Endothelial cell of umbilical vein (primary cell): Measurements from ENCODE around the gene AADACL4. TPM values are rescaled to one million over a fixed set of nuclear protein-coding genes. Genes with fewer than 3 reads are reported as not detected.
A peak's percentile ranks its signal among the peaks of the same experiment; 100 is the strongest.

ENCODE experiments used
- BruUV-seq: library from RNA; stranded (reverse); fragments of 400-500 nt; replicated peaks from 2 replicates; lab custom pipeline; 2021; lab: Mats Ljungman, UMichigan
- CTCF ChIA-PET: fragments of 300-600, 350-600 bp; sonication (Branson Sonifier 250); formaldehyde crosslinking; loops from one replicate; lab custom pipeline; 2021; ENCODE audit warnings: antibody characterized with exemption, inconsistent platforms; lab: Charles Lee
- POLR2A ChIA-PET: fragments of 300-600, 350-600 bp; sonication (Branson Sonifier 250); formaldehyde crosslinking; loops from one replicate; lab custom pipeline; 2021; ENCODE audit warnings: antibody characterized with exemption, inconsistent platforms; lab: Charles Lee
- DNase-seq: peaks from one replicate; pipeline ENCODE4 v3.0.0-alpha.2; 2011; ENCODE audit warnings: low read depth, low spot score
- FAIRE-seq: peaks from 2 replicates; lab custom pipeline; 2011; peaks lifted over from hg19 to GRCh38; lab: Jason Lieb, UNC
- H2AFZ ChIP-seq: 2 replicates; pipeline ENCODE4 v1.6.0; 2012; ENCODE audit warnings: low read depth, low read length, control low read depth, inconsistent platforms
- H3K27ac ChIP-seq: 2 replicates; pipeline ENCODE4 v1.5.1; 2011; ENCODE audit warnings: low read depth, mild to moderate bottlenecking, control low read depth, low read length, moderate library complexity; ENCODE audit not compliant: insufficient read depth
- H3K27me3 ChIP-seq, 2 experiments: 2 replicates each; pipeline versions ENCODE4 v1.6.0 to v1.6.1; 2011; ENCODE audit warnings: low read length in 2 of 2, mixed read lengths in 1 of 2; ENCODE audit not compliant: control insufficient read depth in 2 of 2, insufficient read depth in 2 of 2
- H3K36me3 ChIP-seq, 2 experiments: 2 replicates in 1 of 2; 3 replicates in 1 of 2; pipeline ENCODE4 v1.5.1; 2011; ENCODE audit warnings: low read length in 2 of 2, mild to moderate bottlenecking in 1 of 2, moderate library complexity in 1 of 2; ENCODE audit not compliant: control insufficient read depth in 2 of 2, insufficient read depth in 2 of 2; ENCODE audit errors: extremely low read depth in 1 of 2
- H3K4me1 ChIP-seq: 3 replicates; pipeline ENCODE4 v1.5.1; 2011; ENCODE audit warnings: mild to moderate bottlenecking, low read length; ENCODE audit not compliant: control insufficient read depth, insufficient read depth; ENCODE audit errors: extremely low read depth
- H3K4me2 ChIP-seq: 2 replicates; pipeline ENCODE4 v1.6.1; 2011; ENCODE audit warnings: low read length, control low read depth, mixed read lengths; ENCODE audit not compliant: insufficient read depth
- H3K4me3 ChIP-seq, 3 experiments: fragments of 200-600 bp in 1 of 3; sonication (generic), shearing (Covaris generic) in 1 of 3; replicated peaks in 1 of 3; 2 replicates each; pipeline ENCODE4 v1.5.1; 2011 to 2016; ENCODE audit warnings: control low read depth in 3 of 3, low read length in 3 of 3, mild to moderate bottlenecking in 2 of 3, inconsistent platforms in 1 of 3, low read depth in 1 of 3, moderate library complexity in 1 of 3; ENCODE audit not compliant: insufficient read depth in 1 of 3
- H3K79me2 ChIP-seq: 2 replicates; pipeline ENCODE4 v1.6.0; 2012; ENCODE audit warnings: low read length, inconsistent platforms; ENCODE audit not compliant: control insufficient read depth, insufficient read depth
- H3K9ac ChIP-seq: replicated peaks from 2 replicates; pipeline ENCODE3; 2011; ENCODE audit warnings: low read length, control low read depth; ENCODE audit not compliant: insufficient read depth; ENCODE audit errors: extremely low read depth
- H3K9me1 ChIP-seq: replicated peaks from 3 replicates; pipeline ENCODE4 v1.6.0; 2011; ENCODE audit warnings: mild to moderate bottlenecking, low read length; ENCODE audit not compliant: control insufficient read depth, insufficient read depth; ENCODE audit errors: extremely low read depth
- H3K9me3 ChIP-seq: replicated peaks from 2 replicates; pipeline ENCODE4 v1.5.1; 2012; ENCODE audit warnings: low read length, inconsistent platforms; ENCODE audit not compliant: control insufficient read depth, insufficient read depth
- H4K20me1 ChIP-seq: replicated peaks from 2 replicates; pipeline ENCODE3; 2011; ENCODE audit warnings: mild to moderate bottlenecking, low read length; ENCODE audit not compliant: control insufficient read depth, insufficient read depth; ENCODE audit errors: extremely low read depth
- CTCF ChIP-seq, 2 donors: IDR thresholded peaks; 1 replicate in 1 of 2; 2 replicates in 1 of 2; pipeline ENCODE4 v1.5.1; 2011; ENCODE audit warnings: low read length in 2 of 2, mild to moderate bottlenecking in 2 of 2, moderate library complexity in 2 of 2, control low read depth in 1 of 2, inconsistent platforms in 1 of 2, low read depth in 1 of 2; ENCODE audit not compliant: insufficient read depth in 1 of 2; ENCODE audit errors: extremely low read depth in 1 of 2
- EZH2 ChIP-seq: IDR thresholded peaks from 2 replicates; pipeline ENCODE4 v1.6.1; 2012; ENCODE audit warnings: borderline replicate concordance, low read depth, mild to moderate bottlenecking, moderate library complexity, low read length, inconsistent platforms; ENCODE audit not compliant: severe bottlenecking
- FOS ChIP-seq: IDR thresholded peaks from 2 replicates; pipeline ENCODE4 v1.6.1; 2011; ENCODE audit warnings: mild to moderate bottlenecking, low read length, moderate library complexity, borderline replicate concordance; ENCODE audit not compliant: insufficient read depth
- GATA2 ChIP-seq: IDR thresholded peaks from 2 replicates; pipeline ENCODE4 v1.7.0; 2011; ENCODE audit warnings: low read depth, mild to moderate bottlenecking, moderate library complexity, mixed read lengths, low read length; ENCODE audit not compliant: insufficient read length, insufficient read depth
- JUN ChIP-seq: IDR thresholded peaks from 2 replicates; pipeline ENCODE4 v1.6.1; 2011; ENCODE audit warnings: borderline replicate concordance, low read depth; ENCODE audit not compliant: insufficient read length, insufficient read depth
- MYC ChIP-seq: IDR thresholded peaks from one replicate; pipeline ENCODE4 v1.6.1; 2011; ENCODE audit warnings: mild to moderate bottlenecking, low read depth, low read length
- POLR2A ChIP-seq: IDR thresholded peaks from 2 replicates; pipeline ENCODE4 v1.6.1; 2012; ENCODE audit warnings: low read depth, mild to moderate bottlenecking, control low read depth, low read length
- POLR2AphosphoS5 ChIP-seq: IDR thresholded peaks from 2 replicates; pipeline ENCODE4 v1.6.1; 2012; ENCODE audit warnings: low read depth, mild to moderate bottlenecking, control low read depth, low read length, moderate library complexity; ENCODE audit not compliant: insufficient read depth
- dilution Hi-C: fragments of 300-500 bp; cut with MboI; formaldehyde crosslinking; loops from one replicate; pipeline ENCODE4 v1.15.0; 2019; ENCODE audit warnings: low sequenced_read_pairs; ENCODE audit not compliant: extremely low pct_ligation_motif_present
- intact Hi-C: fragments of 100-400 bp; cut with micrococcal nuclease; formaldehyde crosslinking; loops from one replicate; pipeline ENCODE4 v1.10.0; 2022
- polyA plus RNA-seq, 4 experiments: library from polyadenylated mRNA; depleted of rRNA in 3 of 4; stranded (reverse) in 3 of 4; unstranded in 1 of 4; fragments of >200 nt; gene quantifications; 2 replicates each; pipeline versions ENCODE4 v1.2.1 to v1.2.3, GENCODE V29; 2011 to 2012; ENCODE audit warnings: missing spikeins in 1 of 4
- total RNA-seq: library from RNA; stranded (reverse); gene quantifications from 2 replicates; pipeline ENCODE4 v1.2.3, GENCODE V29; 2021
- TF ChIP-seq, protein P1 (sequence below): IDR thresholded peaks from 2 replicates; pipeline ENCODE4 v1.6.1; 2011; ENCODE audit not compliant: insufficient read depth, insufficient read length

AADACL4 gene
- total and polyA plus RNA-seq, 2 donors (not counting 3 experiments of a cell fraction or from before 2014, with no cell fraction given) = not detected

GRCh38 chr1:12598974-12599373 is 44.9 kb upstream of the AADACL4 start:
- Histone ChIP-seq H3K27me3 (no peaks in the 10 kb centered on the region), H3K9me3 (no peaks in the 10 kb centered on the region), H3K4me3 (no peak overlapping the region), H3K4me1 (peaks cover 56% of the 10 kb centered on the region), H3K36me3 (no peaks in the 10 kb centered on the region), H3K9ac (no peak overlapping the region), H3K9me1 (no peaks in the 10 kb centered on the region), H3K27ac (no peak overlapping the region), H3K79me2 (no peaks in the 10 kb centered on the region), H4K20me1 (no peaks in the 10 kb centered on the region), H2AFZ (no peak overlapping the region), H3K4me2 (no peak overlapping the region)
- TF ChIP-seq, protein P1, sequence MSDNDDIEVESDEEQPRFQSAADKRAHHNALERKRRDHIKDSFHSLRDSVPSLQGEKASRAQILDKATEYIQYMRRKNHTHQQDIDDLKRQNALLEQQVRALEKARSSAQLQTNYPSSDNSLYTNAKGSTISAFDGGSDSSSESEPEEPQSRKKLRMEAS = no peak
- TF ChIP-seq EZH2 = no peak
- TF ChIP-seq GATA2 = no peak
- TF ChIP-seq POLR2A = no peak
- no peak for TF ChIP-seq CTCF (IDR thresholded peaks at IDR 0.05; ENCODE audit: extremely low read depth in 1 of 2, insufficient read depth in 1 of 2, low read depth in 1 of 2, low read length in 2 of 2)
- TF ChIP-seq POLR2AphosphoS5 = no peak
- no peak for TF ChIP-seq FOS
- TF ChIP-seq JUN = no peak
- no peak for TF ChIP-seq MYC
- ChIA-PET POLR2A (no interaction called here), CTCF (interaction anchor here (1.2 to 2.2 kb wide), 2 partner anchors 20 to 151 kb away, joined by 3 to 18 read pairs; partner anchors contain the start of gene DHRS3)
- DNase-seq (peak; percentile 56), FAIRE-seq (peak; percentile 87)
- intact Hi-C loops (loop anchor here (5.0 kb wide), 1 partner anchor 57 kb away; no protein-coding TSS in a partner anchor), dilution Hi-C loops (no loop called here)
- BruUV-seq = no TSS peak
